HUES6 (cell line): ENCODE results near the gene ECM1.

Source experiments
- H3K27ac ChIP-seq: 2 replicates; pipeline ENCODE4 v1.7.0; 2013; ENCODE audit warnings: low read depth, mild to moderate bottlenecking, low read length, inconsistent platforms
- H3K27me3 ChIP-seq: 2 replicates; pipeline ENCODE4 v1.6.1; 2013; ENCODE audit warnings: low read length; ENCODE audit not compliant: control insufficient read depth, insufficient read depth
- H3K36me3 ChIP-seq: 2 replicates; pipeline ENCODE4 v1.6.1; 2013; ENCODE audit warnings: low read length; ENCODE audit not compliant: control insufficient read depth, insufficient read depth
- H3K4me1 ChIP-seq: 2 replicates; pipeline ENCODE4 v1.6.1; 2013; ENCODE audit warnings: low read length; ENCODE audit not compliant: control insufficient read depth, insufficient read depth
- H3K4me3 ChIP-seq: 2 replicates; pipeline ENCODE4 v1.5.1; 2013; ENCODE audit warnings: low read depth, low read length
- H3K9ac ChIP-seq: one replicate; pipeline ENCODE4 v1.6.1; 2013; ENCODE audit warnings: mild to moderate bottlenecking, low read length
- H3K9me3 ChIP-seq: 2 replicates; pipeline ENCODE4 v1.6.1; 2013; ENCODE audit warnings: low read depth, low read length; ENCODE audit not compliant: control insufficient read depth, insufficient read depth

ECM1 gene

GRCh38 chr1:150546294-150546937 is 38.5 kb downstream of the ECM1 start:
- Histone ChIP-seq H3K9me3 (no peaks in the 10 kb centered on the region), H3K4me3 (no peak overlapping the region)

DNA sequence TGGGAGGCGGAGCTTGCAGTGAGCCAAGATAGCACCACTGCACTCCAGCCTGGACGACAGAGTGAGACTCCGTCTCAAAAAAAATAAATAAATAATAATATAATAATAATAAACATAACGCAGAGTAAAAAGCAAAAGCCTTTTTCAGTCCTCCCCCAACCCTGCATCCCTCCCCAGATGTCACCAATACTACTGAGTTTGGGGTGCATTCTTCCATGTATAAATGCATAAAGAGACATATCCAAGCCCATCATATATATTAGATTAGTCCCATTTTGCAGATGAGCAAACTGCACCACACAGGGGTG is 40.4 kb downstream of the ECM1 start:
- Histone ChIP-seq H3K4me3 (peak overlapping the region; percentile 65), H3K36me3 (no peaks in the 10 kb centered on the region), H3K27ac (no peak overlapping the region), H3K4me1 (peaks cover 30% of the 10 kb centered on the region), H3K27me3 (peaks cover 17% of the 10 kb centered on the region), H3K9me3 (no peaks in the 10 kb centered on the region), H3K9ac (peak overlapping the region; percentile 65)

More at GRCh38 chr1:150546294-150546937, 38.5 kb downstream of the ECM1 start:
- peaks cover 20% of the 10 kb centered on the region; the same call in 1 of the 2 replicates for H3K4me1 ChIP-seq
- no peaks in the 10 kb centered on the region for H3K36me3 ChIP-seq
- H3K27ac ChIP-seq, result no peak overlapping the region
- no peak overlapping the region for H3K9ac ChIP-seq
- peaks cover 17% of the 10 kb centered on the region for H3K27me3 ChIP-seq

GRCh38 chr1:150548632-150549495 is 41.0 kb downstream of the ECM1 start, which contains the start of gene ADAMTSL4:
ADAMTSL4 (plus strand) TSS chr1:150549408; CDS start chr1:150552289, 2,881 bp downstream.
- Histone ChIP-seq H3K27ac (no peak within 1 kb of the TSS), H3K4me1 (peaks cover 30% of the 10 kb centered on the region), H3K27me3 (peaks cover 17% of the 10 kb centered on the region), H3K9ac (peak within 1 kb of the TSS; percentile 65), H3K9me3 (no peaks in the 10 kb centered on the region), H3K4me3 (peak within 1 kb of the TSS; percentile 65), H3K36me3 (no peaks in the 10 kb centered on the region)

DNA sequence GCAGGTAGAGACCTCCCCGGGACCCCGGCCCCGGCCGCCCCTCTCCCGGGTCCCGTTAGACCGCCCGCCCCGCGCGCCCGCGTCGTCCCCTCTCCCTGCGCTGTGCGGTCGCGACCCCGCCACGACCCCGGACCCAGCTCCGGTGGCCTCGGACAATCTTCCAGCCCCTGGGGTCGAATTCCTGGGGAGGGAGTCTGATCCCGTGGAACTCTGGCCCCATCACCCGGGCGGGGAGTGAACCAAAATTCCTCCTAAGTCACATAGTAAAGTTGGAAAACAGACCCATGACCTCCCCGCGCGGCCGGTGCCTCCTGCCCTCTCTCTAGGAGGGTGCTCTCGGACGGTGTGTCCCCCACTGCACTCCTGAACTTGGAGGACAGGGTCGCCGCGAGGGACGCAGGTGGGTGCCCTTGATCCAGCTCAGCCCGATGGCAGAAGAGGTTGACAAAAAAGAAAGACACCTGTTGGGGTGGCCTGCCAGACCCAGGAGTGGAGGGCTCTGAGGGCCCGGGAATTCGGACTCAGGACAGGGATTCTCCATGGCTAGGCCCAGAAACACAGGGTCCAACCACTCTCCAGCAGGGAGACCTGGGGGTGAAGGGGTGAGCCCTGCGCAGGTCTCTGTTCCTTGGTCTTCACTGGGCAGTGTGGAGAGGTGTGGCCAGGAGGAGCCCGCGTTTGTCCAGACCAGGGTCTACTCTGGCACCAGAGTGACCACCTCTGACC is 41.8 kb downstream of the ECM1 start:
- Histone ChIP-seq H3K9me3 (no peaks in the 10 kb centered on the region), H3K4me3 (peak overlapping the region; percentile 65), H3K9ac (no peak overlapping the region)

GRCh38 chr1:150550222-150551050 is 42.5 kb downstream of the ECM1 start:
- no peak overlapping the region for H3K27ac ChIP-seq

More for the DNA sequence above, 41.8 kb downstream of the ECM1 start:
- Histone ChIP-seq H3K36me3 (no peaks in the 10 kb centered on the region), H3K4me1 (peaks cover 30% of the 10 kb centered on the region), H3K27ac (no peak overlapping the region), H3K27me3 (peaks cover 17% of the 10 kb centered on the region)

GRCh38 chr1:150551051-150551783 is 43.3 kb downstream of the ECM1 start:
- H3K4me1 ChIP-seq, result peaks cover 29% of the 10 kb centered on the region

More at GRCh38 chr1:150550222-150551050, 42.5 kb downstream of the ECM1 start:
- Histone ChIP-seq H3K9ac (no peak overlapping the region), H3K27me3 (peaks cover 17% of the 10 kb centered on the region), H3K36me3 (peaks cover 1% of the 10 kb centered on the region), H3K4me3 (peak overlapping the region; percentile 65; the same call in 1 of the 2 replicates), H3K9me3 (no peaks in the 10 kb centered on the region), H3K4me1 (peaks cover 30% of the 10 kb centered on the region)

DNA sequence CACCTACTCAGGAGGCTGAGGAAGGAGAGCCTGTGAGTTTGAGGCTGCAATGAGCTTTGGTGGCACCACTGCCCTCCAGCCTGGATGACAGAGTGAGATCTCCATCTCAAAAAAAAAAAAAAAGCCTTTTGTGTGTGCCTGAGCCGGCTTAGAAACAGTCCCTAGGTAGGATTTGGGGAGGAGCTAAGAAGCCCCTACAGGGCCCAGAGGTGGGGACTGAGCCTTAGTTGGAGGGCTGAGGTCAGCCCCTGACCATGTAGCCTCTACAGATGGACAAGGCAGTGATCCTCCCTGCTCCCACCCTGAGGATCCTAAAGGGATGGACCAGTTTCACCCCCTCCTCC is 43.8 kb downstream of the ECM1 start:
- no peak overlapping the region for H3K4me3 ChIP-seq
- peaks cover 4% of the 10 kb centered on the region for H3K36me3 ChIP-seq
- H3K9me3 ChIP-seq, result no peaks in the 10 kb centered on the region
- no peak overlapping the region for H3K9ac ChIP-seq
- no peak overlapping the region for H3K27ac ChIP-seq
- H3K27me3 ChIP-seq, result peaks cover 17% of the 10 kb centered on the region
- peaks cover 34% of the 10 kb centered on the region for H3K4me1 ChIP-seq

More at GRCh38 chr1:150551051-150551783, 43.3 kb downstream of the ECM1 start:
- Histone ChIP-seq H3K36me3 (peaks cover 4% of the 10 kb centered on the region), H3K9me3 (no peaks in the 10 kb centered on the region), H3K4me3 (no peak overlapping the region), H3K27ac (no peak overlapping the region), H3K9ac (no peak overlapping the region), H3K27me3 (peaks cover 17% of the 10 kb centered on the region)

DNA sequence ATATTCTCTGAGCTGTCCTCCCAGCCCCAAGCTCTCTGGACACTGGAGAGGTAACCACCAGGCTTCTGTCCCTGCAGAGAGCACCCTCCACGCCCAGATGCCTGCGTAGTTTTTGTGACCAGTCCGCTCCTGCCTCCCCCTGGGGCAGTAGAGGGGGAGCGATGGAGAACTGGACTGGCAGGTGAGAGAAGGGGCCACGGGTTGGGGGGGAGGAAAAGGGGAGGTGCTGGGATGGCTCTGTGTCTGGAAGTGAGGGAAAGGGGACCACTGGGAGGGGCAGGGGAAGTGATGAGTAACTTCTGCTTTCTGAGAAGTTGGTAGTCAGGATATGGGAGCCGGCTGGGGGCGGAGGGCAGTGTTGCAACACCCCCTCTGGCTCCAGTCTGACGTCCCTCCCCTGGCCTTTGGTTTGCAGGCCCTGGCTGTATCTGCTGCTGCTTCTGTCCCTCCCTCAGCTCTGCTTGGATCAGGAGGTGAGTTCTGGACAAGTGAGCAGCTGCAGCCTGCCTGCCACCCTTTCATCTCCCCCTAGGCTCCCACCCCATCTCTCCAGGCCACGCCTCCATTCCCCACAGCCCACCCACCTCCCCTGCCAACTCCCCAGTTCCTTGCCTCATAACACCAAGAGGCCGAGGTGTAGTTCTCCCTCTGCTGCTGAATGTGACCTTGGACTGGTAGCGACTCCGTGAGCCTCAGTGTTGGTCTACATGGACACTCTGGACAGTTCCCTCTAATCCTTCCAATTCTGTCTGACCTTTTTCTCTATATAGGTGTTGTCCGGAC is 44.4 kb downstream of the ECM1 start:
- H3K27ac ChIP-seq, result no peak overlapping the region
- H3K9ac ChIP-seq, result no peak overlapping the region
- no peak overlapping the region for H3K4me3 ChIP-seq
- H3K9me3 ChIP-seq, result no peaks in the 10 kb centered on the region
- peaks cover 17% of the 10 kb centered on the region for H3K27me3 ChIP-seq
- H3K36me3 ChIP-seq, result peaks cover 4% of the 10 kb centered on the region
- peaks cover 34% of the 10 kb centered on the region for H3K4me1 ChIP-seq

DNA sequence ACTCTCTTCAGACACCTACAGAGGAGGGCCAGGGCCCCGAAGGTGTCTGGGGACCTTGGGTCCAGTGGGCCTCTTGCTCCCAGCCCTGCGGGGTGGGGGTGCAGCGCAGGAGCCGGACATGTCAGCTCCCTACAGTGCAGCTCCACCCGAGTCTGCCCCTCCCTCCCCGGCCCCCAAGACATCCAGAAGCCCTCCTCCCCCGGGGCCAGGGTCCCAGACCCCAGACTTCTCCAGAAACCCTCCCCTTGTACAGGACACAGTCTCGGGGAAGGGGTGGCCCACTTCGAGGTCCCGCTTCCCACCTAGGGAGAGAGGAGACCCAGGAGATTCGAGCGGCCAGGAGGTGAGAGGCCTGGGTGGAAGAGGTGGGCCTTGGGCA is 45.0 kb downstream of the ECM1 start:
- H3K9me3 ChIP-seq, result no peaks in the 10 kb centered on the region
- peaks cover 34% of the 10 kb centered on the region for H3K4me1 ChIP-seq
- no peak overlapping the region for H3K9ac ChIP-seq
- H3K27ac ChIP-seq, result no peak overlapping the region
- peaks cover 17% of the 10 kb centered on the region for H3K27me3 ChIP-seq
- H3K36me3 ChIP-seq, result peaks cover 4% of the 10 kb centered on the region
- H3K4me3 ChIP-seq, result no peak overlapping the region
